ENCODE results near the gene POGZ. TPM values are rescaled to one million over a fixed set of nuclear protein-coding genes. Genes with fewer than 3 reads are reported as not detected.

The POGZ gene
- total RNA-seq, 1 donor from 2014 or later: 132 TPM

DNA sequence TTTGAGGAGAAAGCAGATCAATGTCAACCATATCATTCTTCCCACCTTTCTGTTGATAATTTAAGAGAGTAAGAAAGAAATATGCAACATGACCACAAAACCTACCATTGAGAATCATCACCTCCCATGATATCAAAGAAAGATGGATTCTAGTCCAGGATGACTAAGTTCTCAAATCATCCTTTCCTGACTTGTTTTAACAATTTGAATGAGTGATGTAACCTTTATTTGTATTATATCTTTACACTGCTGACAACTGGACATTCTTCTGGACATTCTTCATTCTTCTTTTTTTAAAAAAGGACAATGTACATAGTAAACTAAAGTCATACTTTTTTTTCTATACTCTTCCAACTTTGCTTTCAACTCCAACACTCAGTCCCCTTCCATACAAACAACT lies 50.4 kb downstream of the POGZ start:
- no peaks in the 10 kb centered on the region for H3K4me1 Mint-ChIP-seq (ENCODE audit: unreplicated experiment)
- H3K4me3 Mint-ChIP-seq (ENCODE audit: unreplicated experiment): no peak overlapping the region
- TF ChIP-seq, protein P1, sequence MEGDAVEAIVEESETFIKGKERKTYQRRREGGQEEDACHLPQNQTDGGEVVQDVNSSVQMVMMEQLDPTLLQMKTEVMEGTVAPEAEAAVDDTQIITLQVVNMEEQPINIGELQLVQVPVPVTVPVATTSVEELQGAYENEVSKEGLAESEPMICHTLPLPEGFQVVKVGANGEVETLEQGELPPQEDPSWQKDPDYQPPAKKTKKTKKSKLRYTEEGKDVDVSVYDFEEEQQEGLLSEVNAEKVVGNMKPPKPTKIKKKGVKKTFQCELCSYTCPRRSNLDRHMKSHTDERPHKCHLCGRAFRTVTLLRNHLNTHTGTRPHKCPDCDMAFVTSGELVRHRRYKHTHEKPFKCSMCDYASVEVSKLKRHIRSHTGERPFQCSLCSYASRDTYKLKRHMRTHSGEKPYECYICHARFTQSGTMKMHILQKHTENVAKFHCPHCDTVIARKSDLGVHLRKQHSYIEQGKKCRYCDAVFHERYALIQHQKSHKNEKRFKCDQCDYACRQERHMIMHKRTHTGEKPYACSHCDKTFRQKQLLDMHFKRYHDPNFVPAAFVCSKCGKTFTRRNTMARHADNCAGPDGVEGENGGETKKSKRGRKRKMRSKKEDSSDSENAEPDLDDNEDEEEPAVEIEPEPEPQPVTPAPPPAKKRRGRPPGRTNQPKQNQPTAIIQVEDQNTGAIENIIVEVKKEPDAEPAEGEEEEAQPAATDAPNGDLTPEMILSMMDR (IDR thresholded peaks at IDR 0.05; ENCODE audit: unreplicated experiment): no peak
- H3K27me3 Mint-ChIP-seq (ENCODE audit: unreplicated experiment): no peaks in the 10 kb centered on the region
- H3K9me3 Mint-ChIP-seq (ENCODE audit: unreplicated experiment): no peaks in the 10 kb centered on the region
- H3K27ac Mint-ChIP-seq (ENCODE audit: unreplicated experiment): no peak overlapping the region
- no peak for DNase-seq (ENCODE audit: low spot score)
- peaks cover 64% of the 10 kb centered on the region for H3K36me3 Mint-ChIP-seq (ENCODE audit: low read depth, unreplicated experiment)

DNA sequence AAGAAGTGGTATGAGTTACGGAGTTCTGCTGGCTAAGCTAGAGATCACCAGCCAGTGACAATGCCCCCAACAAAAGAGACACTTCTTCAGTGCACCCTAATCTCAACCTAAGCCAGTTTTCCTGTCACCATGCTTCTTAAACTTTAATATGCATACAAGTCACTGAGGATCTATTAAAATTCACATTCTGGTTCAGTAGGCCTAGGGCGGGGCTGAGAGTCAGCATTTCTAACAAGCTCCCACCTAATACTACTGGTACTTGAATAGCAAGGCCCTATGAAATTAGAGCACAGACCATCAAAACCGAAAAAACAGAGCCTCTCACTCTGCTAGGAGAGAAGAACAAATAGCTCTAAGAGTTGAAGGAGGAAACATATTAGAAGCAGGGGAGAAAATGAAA lies 52.0 kb downstream of the POGZ start:
- no peak for DNase-seq (ENCODE audit: low spot score)
- Mint-ChIP-seq H3K4me3 (ENCODE audit: unreplicated experiment) (no peak overlapping the region), H3K9me3 (ENCODE audit: unreplicated experiment) (no peaks in the 10 kb centered on the region), H3K36me3 (ENCODE audit: low read depth, unreplicated experiment) (peaks cover 56% of the 10 kb centered on the region), H3K27me3 (ENCODE audit: unreplicated experiment) (no peaks in the 10 kb centered on the region), H3K27ac (ENCODE audit: unreplicated experiment) (no peak overlapping the region), H3K4me1 (ENCODE audit: unreplicated experiment) (peaks cover 2% of the 10 kb centered on the region)
- TF ChIP-seq, protein P1 (IDR thresholded peaks at IDR 0.05; ENCODE audit: unreplicated experiment): no peak

DNA sequence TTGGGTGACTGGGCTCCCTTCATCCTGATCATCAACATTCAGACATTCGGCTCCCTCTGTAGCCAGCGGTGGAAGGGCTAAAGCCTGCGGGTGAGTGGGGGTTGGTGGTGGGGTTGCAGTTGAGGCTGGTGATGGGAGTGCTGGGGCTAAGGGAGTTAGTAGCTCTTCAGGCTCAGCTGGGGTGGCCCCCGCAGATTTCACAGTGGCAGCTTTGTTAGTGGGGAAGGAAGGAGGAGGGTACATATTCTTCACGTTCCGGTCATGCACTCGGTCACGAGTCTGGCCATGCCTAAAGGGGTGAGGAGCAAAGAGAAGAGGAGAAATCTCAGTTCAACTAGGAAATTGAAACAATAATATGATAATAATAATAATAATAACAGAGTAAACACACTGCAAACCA lies 53.1 kb downstream of the POGZ start:
- no peaks in the 10 kb centered on the region for H3K9me3 Mint-ChIP-seq (ENCODE audit: unreplicated experiment)
- no peak overlapping the region for H3K4me3 Mint-ChIP-seq (ENCODE audit: unreplicated experiment)
- no peaks in the 10 kb centered on the region for H3K27me3 Mint-ChIP-seq (ENCODE audit: unreplicated experiment)
- no peak for DNase-seq (ENCODE audit: low spot score)
- H3K4me1 Mint-ChIP-seq (ENCODE audit: unreplicated experiment): peaks cover 3% of the 10 kb centered on the region
- H3K36me3 Mint-ChIP-seq (ENCODE audit: low read depth, unreplicated experiment): peaks cover 61% of the 10 kb centered on the region
- TF ChIP-seq, protein P1 (IDR thresholded peaks at IDR 0.05; ENCODE audit: unreplicated experiment): no peak
- H3K27ac Mint-ChIP-seq (ENCODE audit: unreplicated experiment): no peak overlapping the region

DNA sequence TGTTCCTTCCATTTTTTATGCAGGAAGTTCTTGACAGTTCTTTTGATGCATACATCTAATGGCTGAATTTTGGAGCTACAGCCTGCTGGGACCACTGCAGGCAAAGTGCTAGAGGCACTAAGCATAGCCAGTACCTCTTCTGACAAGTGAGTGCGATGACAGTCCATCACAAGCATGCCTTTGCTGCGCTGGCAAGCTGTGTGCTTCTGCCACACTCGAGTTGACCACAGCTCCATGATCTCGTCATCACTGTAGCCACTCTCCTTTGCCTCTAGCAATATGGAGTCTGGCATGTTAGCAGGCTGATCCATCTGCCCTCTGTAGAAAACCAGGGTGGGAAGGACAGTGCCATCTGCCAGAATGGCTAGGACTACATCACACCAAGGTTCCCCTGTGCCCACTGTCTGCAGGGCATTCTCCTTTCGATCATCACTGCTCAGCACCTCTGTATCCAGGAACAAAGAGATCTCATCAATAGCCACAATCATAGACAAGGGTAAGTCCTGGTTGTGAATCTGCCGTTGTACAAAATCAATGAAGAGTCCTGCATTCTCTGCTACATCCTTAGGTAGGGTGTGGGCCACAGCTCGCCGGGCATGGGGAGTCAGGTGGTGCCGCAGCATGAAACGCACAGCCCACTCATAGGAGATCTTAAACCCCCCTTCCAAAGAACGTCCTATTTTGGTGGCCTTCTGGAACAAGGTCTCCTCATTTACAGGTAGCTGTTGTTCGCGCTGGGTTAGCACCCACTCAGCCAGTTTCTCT lies 53.9 kb downstream of the POGZ start:
- Mint-ChIP-seq H3K27ac (ENCODE audit: unreplicated experiment) (no peak overlapping the region), H3K9me3 (ENCODE audit: unreplicated experiment) (no peaks in the 10 kb centered on the region), H3K36me3 (ENCODE audit: low read depth, unreplicated experiment) (peaks cover 61% of the 10 kb centered on the region), H3K27me3 (ENCODE audit: unreplicated experiment) (no peaks in the 10 kb centered on the region), H3K4me3 (ENCODE audit: unreplicated experiment) (no peak overlapping the region), H3K4me1 (ENCODE audit: unreplicated experiment) (peaks cover 9% of the 10 kb centered on the region)
- DNase-seq (ENCODE audit: low spot score): no peak
- TF ChIP-seq, protein P1 (IDR thresholded peaks at IDR 0.05; ENCODE audit: unreplicated experiment): no peak

DNA sequence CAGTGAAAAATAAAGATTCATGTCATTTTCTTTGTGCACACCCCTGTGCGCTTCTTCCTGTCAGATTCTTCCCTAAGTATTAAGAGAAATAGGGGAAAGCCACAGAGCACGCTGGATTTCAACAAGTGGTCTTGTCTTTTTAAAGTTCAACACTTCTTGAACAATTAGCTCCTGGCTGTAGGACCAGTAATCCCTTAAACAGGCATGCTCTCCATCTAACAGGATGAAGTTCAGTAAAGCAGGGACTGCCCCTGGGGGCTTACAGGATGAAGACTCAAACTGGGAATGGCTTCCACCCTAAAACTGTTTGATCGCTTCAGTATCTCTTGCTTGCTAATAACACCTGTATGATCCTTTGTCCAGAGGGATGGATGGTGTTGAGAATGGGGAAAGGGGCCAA lies 55.7 kb downstream of the POGZ start:
- TF ChIP-seq, protein P1 (IDR thresholded peaks at IDR 0.05; ENCODE audit: unreplicated experiment): no peak
- Mint-ChIP-seq H3K4me1 (ENCODE audit: unreplicated experiment) (peaks cover 19% of the 10 kb centered on the region), H3K36me3 (ENCODE audit: low read depth, unreplicated experiment) (peaks cover 49% of the 10 kb centered on the region), H3K27me3 (ENCODE audit: unreplicated experiment) (peaks cover 4% of the 10 kb centered on the region), H3K9me3 (ENCODE audit: unreplicated experiment) (no peaks in the 10 kb centered on the region), H3K27ac (ENCODE audit: unreplicated experiment) (no peak overlapping the region), H3K4me3 (ENCODE audit: unreplicated experiment) (no peak overlapping the region)
- no peak for DNase-seq (ENCODE audit: low spot score)
